Measurements from ENCODE around the gene JUN.
A peak's percentile ranks its signal among the peaks of the same experiment; 100 is the strongest.

Gene JUN

DNA sequence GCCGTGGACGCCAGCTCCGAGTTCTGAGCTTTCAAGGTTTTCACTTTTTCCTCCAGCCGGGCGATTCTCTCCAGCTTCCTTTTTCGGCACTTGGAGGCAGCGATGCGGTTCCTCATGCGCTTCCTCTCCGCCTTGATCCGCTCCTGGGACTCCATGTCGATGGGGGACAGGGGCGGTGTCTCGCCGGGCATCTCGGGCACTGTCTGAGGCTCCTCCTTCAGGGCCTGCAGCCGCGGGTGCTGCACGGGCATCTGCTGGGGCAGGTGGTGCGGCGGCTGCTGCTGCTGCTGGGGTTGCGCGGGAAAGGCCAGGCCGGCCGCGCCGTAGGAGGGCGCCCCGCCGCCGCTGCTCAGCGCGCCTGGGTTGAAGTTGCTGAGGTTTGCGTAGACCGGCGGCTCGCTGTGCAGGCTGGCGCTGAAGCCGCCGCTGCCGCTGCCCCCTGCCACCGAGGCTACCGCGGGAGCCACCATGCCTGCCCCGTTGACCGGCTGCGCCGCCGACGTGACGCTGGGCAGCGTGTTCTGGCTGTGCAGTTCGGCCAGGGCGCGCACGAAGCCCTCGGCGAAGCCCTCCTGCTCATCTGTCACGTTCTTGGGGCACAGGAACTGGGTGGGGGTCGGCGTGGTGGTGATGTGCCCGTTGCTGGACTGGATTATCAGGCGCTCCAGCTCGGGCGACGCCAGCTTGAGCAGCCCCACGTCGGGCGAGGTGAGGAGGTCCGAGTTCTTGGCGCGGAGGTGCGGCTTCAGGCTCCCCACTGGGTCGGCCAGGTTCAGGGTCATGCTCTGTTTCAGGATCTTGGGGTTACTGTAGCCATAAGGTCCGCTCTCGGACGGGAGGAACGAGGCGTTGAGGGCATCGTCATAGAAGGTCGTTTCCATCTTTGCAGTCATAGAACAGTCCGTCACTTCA is 1.4 kb downstream of the JUN start:
- no peak for FAIRE-seq

DNA sequence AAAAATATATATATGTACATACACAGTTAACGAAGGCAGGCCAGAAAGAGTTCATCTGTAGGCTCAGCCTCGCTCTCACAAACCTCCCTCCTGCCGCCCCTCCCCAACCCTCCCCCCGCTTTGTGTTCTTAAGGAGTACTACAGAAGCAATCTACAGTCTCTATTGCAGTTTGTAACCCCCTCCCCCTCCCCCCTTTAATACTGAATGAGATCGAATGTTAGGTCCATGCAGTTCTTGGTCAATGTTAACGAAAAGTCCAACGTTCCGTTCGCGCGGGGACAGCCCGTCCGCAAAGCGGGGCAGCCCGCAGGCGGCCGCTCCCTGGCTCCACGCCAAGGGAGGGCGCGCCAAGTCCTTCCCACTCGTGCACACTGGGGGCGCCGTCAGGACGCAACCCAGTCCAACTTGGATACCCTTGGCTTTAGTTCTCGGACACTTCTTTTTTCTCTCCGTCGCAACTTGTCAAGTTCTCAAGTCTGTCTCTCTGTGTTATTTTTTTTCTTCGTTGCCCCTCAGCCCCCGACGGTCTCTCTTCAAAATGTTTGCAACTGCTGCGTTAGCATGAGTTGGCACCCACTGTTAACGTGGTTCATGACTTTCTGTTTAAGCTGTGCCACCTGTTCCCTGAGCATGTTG is 2.2 kb downstream of the JUN start:
- FAIRE-seq, result no peak

DNA sequence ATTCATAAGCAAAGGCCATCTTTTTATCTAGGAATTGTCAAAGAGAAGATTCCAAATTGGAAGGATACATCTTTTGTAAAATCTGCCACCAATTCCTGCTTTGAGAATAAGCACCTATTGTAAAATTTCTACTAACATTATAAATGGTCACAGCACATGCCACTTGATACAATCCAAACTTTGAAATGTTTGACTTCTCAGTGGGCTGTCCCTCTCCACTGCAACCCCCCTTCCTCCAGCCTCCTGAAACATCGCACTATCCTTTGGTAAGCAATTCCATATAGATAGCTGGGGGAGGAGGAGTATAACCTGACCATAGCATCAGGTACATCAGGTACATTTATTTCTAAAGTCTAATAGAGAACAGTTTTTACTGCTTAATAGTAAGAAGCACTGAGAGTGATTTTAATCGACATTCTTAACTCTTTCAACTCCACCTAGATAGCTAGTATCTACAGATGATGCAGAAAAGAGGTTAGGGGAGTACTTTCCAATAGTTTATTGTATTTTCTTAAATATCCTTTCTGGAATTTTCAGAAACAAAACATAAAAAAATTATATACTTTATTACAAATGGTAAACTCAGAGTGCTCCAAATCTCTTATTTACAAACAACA is 2.9 kb downstream of the JUN start:
- FAIRE-seq, result peak; percentile 41

DNA sequence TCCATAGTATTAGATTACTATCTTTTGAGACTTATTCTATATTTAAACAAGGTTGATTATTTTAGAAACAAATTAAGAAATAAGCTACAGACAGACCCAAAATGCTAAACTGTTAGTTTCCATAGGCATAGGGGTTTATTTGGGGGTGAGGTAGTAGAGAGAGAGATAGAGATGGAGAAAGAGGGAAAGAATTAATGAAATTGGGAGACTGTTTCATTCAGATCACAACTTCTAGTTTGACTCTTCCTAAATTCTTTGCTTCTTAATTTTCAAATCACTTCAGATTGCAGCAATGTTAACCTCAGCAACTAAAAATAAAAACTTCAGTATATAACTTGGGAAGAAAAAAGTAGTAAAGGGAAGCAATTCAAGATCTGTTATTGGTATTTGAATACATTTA is 3.4 kb downstream of the JUN start:
- FAIRE-seq, result no peak

DNA sequence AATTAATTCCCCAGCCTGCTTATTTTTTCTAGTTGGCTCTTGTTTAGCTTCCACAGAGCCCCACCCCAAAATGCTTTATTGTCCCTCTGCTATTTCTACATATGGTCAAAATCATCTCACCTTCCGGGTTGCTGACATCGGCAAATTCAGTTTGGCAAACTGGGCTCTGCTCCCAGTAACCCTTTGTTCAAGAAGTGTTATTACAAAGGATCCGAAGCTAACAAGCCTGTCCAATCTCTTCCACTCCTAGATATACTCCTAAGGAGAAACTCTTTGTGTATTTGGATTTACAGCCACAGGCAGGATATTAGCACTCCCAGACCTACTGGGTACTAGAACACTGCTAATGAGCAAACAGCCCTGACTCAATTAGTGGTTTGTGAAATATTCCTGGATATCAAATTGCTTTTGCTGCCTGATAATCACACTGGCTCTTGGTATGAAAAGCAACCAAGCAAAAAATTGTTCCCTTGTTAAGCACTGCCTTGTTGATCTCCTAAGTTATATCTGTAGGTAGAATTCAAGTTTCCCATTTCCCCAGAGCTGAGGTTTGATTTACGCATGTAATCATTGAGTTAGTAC is 4.0 kb downstream of the JUN start:
- peak; percentile 71 for FAIRE-seq

DNA sequence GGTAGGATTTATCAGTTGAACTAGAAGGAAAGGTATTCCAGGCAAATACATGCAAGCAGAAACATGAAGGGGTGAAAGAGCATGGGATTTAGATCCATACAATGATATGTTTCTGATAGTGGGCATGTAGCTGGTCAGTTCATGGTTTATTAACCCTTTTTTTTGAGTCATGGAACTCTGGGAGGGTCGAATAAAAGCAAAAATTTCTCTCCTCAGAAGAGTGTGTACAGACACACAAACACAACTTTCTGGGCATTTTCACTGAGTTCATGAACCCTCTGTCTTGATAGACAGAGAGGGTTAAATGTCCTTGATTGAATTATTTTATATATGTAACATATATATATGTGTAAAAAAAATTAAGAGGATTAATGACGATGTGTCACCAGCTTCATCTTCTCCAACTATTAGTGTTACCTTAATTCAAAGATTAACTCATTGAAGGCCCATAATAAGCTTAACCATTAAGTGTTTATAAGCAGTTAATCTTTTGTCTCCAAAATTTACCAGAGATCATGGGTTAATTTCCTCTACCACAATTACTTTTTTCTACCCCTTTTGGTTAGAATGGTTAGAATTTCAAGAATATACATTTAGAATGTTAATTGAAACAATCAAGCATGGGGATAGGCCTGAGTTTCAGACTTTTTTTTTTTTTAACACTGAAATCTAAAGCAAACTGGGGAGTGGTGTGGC is 4.6 kb downstream of the JUN start:
- no peak for FAIRE-seq

DNA sequence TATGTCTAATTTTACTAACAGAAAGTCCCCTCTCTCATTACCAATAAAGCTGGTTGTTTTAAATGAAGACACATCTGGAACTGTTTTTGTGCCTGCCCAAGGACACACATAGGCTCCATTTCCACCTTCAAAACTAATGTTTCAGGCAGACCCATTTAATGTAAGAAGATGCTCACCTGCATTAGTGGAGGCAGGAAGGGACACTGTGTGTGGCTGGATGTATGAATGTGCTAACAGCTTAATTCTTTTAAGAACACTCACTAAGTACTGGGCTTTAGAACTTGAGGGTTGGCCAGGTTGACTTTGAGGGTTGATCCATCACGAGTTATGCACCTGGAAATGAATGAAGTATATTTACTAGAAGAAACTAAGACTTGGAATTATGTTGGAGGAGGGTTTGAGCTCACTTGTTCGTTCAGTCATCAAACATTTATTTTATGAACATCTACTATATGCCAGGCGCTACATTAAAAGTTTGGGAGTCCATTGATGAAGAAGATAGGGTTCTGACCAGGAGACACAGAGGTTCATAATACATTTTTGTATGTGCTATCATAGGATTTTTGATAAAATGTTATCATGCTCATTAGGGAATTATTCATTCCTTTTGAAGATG is 5.4 kb downstream of the JUN start:
- FAIRE-seq, result no peak

DNA sequence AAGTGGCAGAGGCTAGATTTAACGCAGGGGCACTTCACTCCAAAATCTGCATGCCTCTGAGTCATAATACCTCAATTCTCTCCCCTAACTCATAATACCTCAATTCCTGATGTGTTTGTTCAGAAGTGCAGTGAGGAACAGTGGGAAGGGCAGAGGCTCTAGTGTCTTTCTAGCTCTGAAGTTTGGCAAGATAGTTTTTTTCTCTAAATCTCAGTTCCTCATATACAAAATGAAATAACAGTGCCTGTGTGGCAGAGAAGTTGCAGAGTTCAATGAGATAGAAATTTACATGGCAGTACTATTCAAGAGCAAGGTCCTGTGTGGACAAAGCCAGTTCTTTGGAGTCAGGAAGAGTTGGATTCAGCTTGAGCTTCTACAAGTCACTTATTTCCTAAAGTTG is 9.8 kb downstream of the JUN start:
- no peak for FAIRE-seq

DNA sequence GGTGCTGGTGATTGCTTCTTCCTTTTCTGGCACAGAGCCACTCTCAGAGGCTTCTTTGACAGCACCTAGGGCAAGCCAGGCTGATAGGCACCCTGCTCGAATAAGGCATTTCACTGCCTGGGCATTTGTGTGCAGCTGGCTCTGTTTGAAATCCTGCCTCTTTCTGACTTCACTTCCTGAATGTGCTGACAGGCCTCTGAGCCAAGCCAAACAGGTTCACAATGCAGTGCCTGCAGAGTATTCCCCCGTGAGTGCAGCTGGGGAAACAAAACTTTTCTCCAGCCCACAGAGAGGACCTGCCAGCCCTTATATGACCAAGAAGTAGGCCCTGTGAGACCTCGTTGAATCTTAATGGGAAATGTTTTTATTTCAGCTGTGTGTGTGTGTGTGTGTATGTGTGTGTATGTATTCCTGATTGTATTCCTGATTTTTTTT is 10.4 kb downstream of the JUN start:
- peak; percentile 84 for FAIRE-seq

DNA sequence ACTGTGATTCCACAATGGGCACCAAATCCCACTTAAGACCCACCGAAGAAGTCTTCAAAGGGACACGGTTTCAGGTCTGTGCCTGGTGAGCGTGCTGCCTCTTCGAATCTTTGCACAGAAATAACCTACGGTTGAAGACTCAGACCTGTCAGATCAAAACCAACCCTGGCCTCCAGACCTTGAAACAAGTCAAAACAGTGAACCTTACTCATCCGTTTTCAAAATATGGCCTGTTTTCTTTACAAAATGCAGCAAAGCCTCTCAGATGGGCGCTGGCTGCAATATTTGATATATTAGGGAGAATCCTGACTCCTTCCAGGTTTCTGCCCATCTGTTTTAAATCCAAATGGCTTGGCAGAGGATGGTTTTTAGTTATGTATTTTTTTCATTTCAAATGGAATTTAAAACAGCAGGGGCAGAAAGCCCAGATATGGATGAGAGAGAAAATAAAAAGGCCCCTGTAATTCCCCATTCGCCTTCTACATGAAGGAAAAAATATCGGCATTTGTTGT is 14.0 kb downstream of the JUN start:
- no peak for FAIRE-seq

DNA sequence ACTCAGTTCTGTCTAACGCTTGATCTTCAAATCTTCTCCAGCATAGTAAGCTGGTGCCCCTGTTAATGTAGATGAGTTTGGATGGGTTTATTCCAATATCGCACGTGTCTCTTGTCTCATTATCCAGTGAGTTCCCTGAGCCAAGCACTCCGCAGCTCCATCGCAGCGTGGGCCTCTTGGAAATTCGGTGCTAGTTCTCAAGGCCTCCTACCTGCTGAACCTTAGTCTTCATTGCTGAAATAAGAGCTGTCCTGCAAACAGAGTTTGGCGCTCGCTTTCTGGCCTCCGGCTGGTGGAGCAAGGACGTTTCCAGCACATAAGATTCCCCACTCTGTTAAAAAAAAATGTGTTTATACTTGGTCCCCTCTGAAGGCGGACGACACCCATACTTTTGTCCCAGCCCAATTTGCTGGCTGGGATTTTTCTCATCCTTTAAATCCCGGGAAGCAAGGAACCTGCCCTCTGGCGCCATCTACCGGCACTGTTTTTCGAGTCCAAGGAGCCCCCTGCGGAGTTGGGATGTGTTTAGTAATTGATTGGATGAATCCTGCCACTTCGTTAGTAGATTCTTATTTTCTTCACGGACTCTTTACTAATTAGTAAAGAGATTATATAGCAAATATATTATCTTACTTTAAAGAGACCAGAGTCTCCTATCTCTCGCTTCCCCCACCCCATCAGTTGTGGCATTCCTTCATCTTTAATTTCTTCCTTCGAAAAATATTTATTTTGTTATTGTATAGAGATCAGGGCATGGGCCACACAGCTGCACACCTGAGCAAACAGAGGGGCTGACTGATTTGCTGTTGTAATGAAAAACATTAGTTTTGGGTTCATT is 14.7 kb downstream of the JUN start:
- peak; percentile 61 for FAIRE-seq

DNA sequence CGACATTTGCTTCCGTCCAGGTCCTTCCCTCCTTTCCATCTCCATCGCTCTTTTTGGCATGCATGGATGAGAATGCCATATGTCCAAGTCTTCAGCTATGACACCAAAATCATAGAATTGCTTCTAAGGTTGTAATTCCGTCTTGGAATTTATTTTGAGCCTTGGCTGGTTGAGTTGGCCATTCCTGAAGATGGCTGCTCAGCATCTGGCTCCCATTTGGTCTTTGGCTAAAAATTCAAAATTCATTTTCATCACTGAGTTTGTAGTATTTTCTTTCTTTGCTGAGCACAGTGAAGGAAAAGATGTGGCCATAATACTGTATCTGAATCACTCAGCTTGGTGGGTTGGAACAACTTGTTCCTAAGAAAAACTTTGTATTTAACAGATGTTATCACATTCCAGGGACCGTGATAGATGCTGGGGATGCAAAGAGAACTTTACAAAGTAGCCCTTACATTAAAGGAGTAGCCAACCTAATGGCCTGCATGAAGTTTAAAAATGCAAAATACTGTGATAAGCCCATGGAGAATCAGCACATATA is 15.6 kb downstream of the JUN start:
- no peak for FAIRE-seq

DNA sequence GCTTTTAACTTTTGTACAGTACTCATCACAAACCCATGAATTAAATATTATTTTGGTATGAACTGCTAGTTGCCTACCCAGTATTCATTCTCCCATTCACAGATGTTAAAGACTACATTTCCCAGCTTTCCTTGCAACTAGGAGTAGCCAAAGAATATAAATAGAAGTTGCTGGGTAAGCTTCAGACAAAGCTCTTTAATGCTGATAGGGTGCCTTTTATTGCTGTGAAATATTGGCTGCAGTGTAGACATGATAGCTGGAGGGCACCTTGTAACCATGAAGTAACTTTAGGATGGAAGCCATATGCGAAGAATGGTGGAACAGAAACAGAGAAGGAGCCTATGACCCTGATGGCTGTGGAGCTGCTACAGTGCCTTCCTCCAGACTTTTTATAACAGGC is 16.7 kb downstream of the JUN start:
- no peak for FAIRE-seq

DNA sequence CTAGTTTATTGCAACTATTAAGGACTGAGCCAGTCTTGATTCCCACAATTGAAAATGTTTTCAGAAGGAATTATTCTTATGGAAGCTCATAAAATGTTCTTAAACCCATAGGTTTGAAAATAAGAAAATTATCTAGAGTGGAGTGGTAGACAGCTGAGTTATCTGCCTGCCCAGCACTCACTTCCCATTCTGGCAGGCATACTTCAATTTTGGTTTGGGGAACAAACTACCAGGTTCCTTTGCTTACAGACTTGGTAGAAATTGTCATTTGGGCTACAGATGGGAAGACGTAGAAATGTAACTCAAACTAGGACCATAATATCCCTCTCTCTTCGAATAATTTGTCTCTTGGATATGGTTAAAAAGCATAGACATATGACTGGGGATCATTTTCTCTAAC is 18.4 kb downstream of the JUN start:
- FAIRE-seq, result no peak

DNA sequence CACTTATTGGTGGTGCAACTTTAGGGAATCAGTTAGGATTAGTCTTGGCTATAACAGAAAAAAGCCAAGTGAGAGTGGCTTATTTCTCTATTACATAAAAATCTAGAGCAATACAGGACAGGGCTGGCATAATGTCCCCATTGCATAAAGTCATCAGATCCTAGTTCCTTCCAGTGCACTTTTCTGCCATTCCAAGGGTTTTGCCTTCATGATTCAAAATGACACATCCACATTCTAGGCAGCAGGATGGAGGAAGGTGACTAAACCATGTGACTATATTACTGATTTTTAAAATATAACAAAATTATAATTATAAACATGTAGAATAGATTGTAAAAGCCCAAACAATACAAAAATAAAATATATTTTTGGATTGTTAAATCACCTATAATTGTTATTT is 18.8 kb downstream of the JUN start:
- no peak for FAIRE-seq

DNA sequence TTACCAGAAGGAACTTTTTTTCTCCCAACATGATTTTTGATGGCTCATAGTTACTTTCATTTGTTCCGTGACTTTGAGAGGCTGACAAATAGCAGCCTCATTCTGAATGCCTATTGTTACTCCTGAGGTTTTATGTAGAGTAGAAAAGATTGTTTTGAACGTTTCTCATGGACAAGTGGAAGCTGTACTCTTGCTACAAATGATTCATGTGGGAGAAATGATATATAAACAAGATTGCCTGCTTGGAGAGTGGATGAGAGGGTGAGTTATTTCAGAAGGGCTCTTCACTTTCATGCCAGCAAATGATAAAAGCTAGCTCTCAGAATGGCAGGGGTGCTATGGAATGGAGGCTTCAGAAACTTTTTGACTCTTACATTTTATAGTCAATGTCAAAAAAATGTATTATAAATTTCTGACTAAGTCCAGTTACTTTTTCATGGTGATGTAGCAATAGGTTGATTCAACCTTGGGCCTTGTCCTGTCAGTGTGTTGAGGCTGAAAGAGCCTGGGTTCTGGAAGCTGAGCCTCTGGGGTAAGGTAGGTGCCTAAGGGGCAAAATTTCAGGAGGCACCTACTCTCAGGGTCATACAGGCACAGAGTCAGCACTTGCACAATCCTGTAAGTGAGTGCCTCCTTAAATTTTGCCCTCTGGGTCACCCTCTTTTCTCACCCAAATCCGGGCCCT is 19.4 kb downstream of the JUN start:
- FAIRE-seq, result no peak

DNA sequence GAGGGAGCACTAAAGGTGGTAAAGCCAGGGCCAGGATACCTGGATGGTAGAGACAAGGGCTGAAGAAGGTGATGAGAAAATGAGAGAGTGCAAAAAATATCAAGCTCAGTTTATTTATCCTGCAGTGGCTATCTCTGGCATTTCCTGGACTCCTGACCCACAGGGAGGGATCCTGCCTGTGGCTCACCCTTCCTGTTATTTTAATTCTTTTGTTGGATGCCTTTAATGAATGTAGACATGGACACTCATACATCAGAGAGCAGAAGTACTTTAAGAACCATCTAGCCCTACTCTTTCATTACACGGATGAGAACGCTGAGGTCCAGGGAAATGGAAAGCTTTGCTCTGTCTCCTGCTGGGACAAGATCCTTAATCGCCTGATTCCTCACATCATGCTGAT is 20.6 kb downstream of the JUN start:
- no peak for FAIRE-seq

DNA sequence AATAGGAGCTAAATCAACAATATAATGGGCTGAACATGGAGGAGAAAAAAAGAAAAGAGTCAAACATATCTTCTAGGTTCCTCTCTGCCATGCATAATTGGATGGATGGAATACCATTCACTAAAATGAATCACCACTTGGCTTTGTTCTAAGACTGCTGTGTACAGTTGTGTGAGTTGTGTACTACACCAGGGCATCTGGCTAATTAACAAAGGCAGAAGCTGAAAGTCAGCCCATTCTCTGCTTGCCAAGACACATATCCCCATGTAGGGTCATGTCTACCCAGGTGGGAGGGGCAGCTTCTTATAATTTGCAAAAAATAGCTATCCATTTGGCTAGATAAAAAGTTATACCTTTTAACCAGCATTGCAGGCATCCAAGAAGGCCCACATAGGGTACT is 21.0 kb downstream of the JUN start:
- no peak for FAIRE-seq

DNA sequence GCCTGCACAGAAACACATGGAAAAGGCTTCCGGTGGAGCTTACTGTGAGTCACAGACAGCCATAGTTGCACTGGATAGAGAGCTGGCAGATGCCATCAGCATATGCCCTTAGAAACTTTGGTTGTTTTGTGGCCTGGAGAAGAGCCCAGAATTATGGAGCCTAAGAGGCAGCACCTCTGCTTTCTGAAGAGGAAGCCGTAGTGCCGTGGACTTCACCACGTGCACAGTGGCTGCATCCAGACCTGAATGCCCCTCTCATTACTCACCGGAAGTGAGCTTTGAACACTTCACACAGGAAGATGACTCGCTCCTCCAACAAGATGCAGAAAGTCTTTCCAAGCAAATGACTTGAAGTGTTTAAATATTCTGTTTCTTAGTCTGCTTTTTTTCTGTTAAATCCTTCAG is 28.4 kb downstream of the JUN start:
- no peak for FAIRE-seq

DNA sequence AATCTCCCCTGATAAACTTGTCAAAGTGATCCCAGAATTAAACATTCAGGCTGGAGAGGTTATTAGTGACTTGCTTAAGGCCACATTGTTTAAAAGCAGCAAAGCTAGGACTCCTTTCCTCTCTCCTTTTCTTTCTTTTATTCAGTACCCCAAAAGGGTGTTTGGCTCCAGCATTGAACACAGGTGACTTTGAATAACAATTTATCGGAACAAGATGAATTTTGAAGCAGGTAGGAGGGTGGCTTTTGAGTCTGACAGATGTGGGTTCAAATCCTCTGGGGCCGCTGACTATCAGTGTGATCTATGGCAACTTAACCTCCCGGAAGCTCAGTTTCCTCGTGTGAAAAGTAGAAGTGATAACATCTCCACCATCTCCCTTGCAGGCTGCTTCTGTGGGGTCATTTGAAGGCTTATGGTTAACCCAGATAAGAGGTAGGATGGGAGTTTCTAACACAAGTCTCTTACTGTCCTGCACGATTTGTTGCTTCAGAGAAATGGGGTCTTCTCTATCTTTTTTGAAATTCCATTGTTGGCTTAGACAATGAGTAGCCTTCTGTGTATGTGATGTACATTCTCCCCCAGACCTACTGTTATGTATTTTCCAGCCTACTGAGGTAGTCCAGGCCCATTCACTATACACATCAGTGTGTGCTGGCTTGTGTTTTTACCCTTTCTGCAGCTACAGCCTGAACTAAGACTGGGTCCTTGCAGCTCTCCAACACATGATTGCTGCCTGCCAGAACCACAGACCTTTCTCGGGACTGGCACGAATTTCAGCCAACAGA is 29.0 kb downstream of the JUN start:
- no peak for FAIRE-seq

Data from islet of Langerhans (tissue), 1 donor.